Trophoblast cell (in vitro differentiated cells and primary cell): Measurements from ENCODE around the gene SLC66A2.

Experiments used
- DNase-seq, 2 donors: peaks; one replicate each; pipeline ENCODE4 v3.0.0-alpha.2; 2016
- H2AFZ ChIP-seq: 2 replicates; pipeline ENCODE4 v1.6.1; 2013; ENCODE audit warnings: low read length, moderate library complexity, mild to moderate bottlenecking; ENCODE audit not compliant: insufficient read depth, poor library complexity
- H2AK5ac ChIP-seq: 2 replicates; pipeline ENCODE4 v1.6.1; 2013; ENCODE audit warnings: mild to moderate bottlenecking, low read length
- H2BK120ac ChIP-seq: 2 replicates; pipeline ENCODE4 v1.6.1; 2013; ENCODE audit warnings: low read length, mild to moderate bottlenecking, moderate library complexity; ENCODE audit not compliant: insufficient read depth, poor library complexity
- H2BK12ac ChIP-seq: 2 replicates; pipeline ENCODE4 v1.6.1; 2013; ENCODE audit warnings: mild to moderate bottlenecking, low read length, moderate library complexity
- H2BK5ac ChIP-seq: 2 replicates; pipeline ENCODE4 v1.6.1; 2013; ENCODE audit warnings: low read length, low read depth, moderate library complexity, mild to moderate bottlenecking; ENCODE audit not compliant: poor library complexity
- H3K14ac ChIP-seq: 2 replicates; pipeline ENCODE4 v1.6.1; 2013; ENCODE audit warnings: mild to moderate bottlenecking, low read length
- H3K18ac ChIP-seq: 2 replicates; pipeline ENCODE4 v1.6.1; 2013; ENCODE audit warnings: mild to moderate bottlenecking, low read length
- H3K23ac ChIP-seq: 2 replicates; pipeline ENCODE4 v1.6.1; 2013; ENCODE audit warnings: low read length
- H3K27ac ChIP-seq: 2 replicates; pipeline ENCODE4 v1.5.1; 2013; ENCODE audit warnings: low read depth, mild to moderate bottlenecking, inconsistent platforms, low read length, moderate library complexity
- H3K27me3 ChIP-seq: 2 replicates; pipeline ENCODE4 v1.6.1; 2013; ENCODE audit warnings: inconsistent platforms, mild to moderate bottlenecking, low read length, moderate library complexity; ENCODE audit not compliant: insufficient read depth
- H3K36me3 ChIP-seq, 2 experiments: 1 replicate in 1 of 2; 2 replicates in 1 of 2; pipeline ENCODE4 v1.6.1; 2013; ENCODE audit warnings: low read length in 2 of 2, mild to moderate bottlenecking in 2 of 2, moderate library complexity in 1 of 2; ENCODE audit not compliant: insufficient read depth in 2 of 2, control insufficient read depth in 1 of 2
- H3K4ac ChIP-seq: 2 replicates; pipeline ENCODE4 v1.6.1; 2013; ENCODE audit warnings: low read depth, mild to moderate bottlenecking, low read length, moderate library complexity
- H3K4me1 ChIP-seq, 2 experiments: 1 replicate in 1 of 2; 2 replicates in 1 of 2; pipeline ENCODE4 v1.6.1; 2013; ENCODE audit warnings: low read length in 2 of 2, mild to moderate bottlenecking in 2 of 2, moderate library complexity in 1 of 2; ENCODE audit not compliant: insufficient read depth in 2 of 2, control insufficient read depth in 1 of 2
- H3K4me2 ChIP-seq: 2 replicates; pipeline ENCODE4 v1.6.1; 2013; ENCODE audit warnings: inconsistent platforms, mild to moderate bottlenecking, low read length, moderate library complexity
- H3K4me3 ChIP-seq: 2 replicates; pipeline ENCODE4 v1.5.1; 2013; ENCODE audit warnings: mild to moderate bottlenecking, low read depth, low read length, inconsistent platforms
- H3K79me1 ChIP-seq: one replicate; pipeline ENCODE4 v1.6.1; 2013; ENCODE audit warnings: low read length
- H3K79me2 ChIP-seq: 2 replicates; pipeline ENCODE4 v1.6.1; 2013; ENCODE audit warnings: low read length, mild to moderate bottlenecking; ENCODE audit not compliant: control insufficient read depth, insufficient read depth, poor library complexity
- H3K9ac ChIP-seq: 2 replicates; pipeline ENCODE4 v1.6.1; 2013; ENCODE audit warnings: mild to moderate bottlenecking, low read length
- H3K9me3 ChIP-seq: 2 replicates; pipeline ENCODE4 v1.6.1; 2013; ENCODE audit warnings: low read depth, mild to moderate bottlenecking, control low read depth, inconsistent platforms, low read length; ENCODE audit not compliant: insufficient read depth
- H4K12ac ChIP-seq: 2 replicates; pipeline ENCODE4 v1.6.1; 2013; ENCODE audit warnings: low read depth, mild to moderate bottlenecking, low read length, moderate library complexity
- H4K8ac ChIP-seq: 2 replicates; pipeline ENCODE4 v1.6.1; 2013; ENCODE audit warnings: low read depth, mild to moderate bottlenecking, low read length, moderate library complexity
- H4K91ac ChIP-seq: one replicate; pipeline ENCODE4 v1.6.1; 2013; ENCODE audit warnings: low read depth, mild to moderate bottlenecking, low read length, moderate library complexity
- WGBS: extraction: QIAGEN DNeasy Blood & Tissue Kit; methylation state at CpG from one replicate; pipeline ENCODE4 v1.1.7; 2013; ENCODE audit warnings: missing lambda C conversion rate; ENCODE audit not compliant: insufficient read length, insufficient coverage; ENCODE audit errors: extremely low coverage; 5-methylcytosine and 5-hydroxymethylcytosine counted together

The SLC66A2 gene

GRCh38 chr18:79935925-79936324 is 15.5 kb downstream of the SLC66A2 start:
- Histone ChIP-seq H3K23ac (no peak overlapping the region), H3K27me3 (no peaks in the 10 kb centered on the region), H3K4me1 (peaks cover 0 to 4% of the 10 kb centered on the region in 2 experiments), H3K14ac (no peak overlapping the region), H3K79me1 (no peaks in the 10 kb centered on the region), H3K36me3 (peaks cover 2 to 4% of the 10 kb centered on the region in 2 experiments), H3K4ac (no peak overlapping the region), H3K9me3 (peaks cover 2% of the 10 kb centered on the region), H2AFZ (no peak overlapping the region), H3K27ac (no peak overlapping the region), H2BK12ac (no peak overlapping the region), H2BK120ac (no peak overlapping the region), H3K9ac (no peak overlapping the region), H2BK5ac (no peak overlapping the region), H3K4me3 (no peak overlapping the region), H4K8ac (no peak overlapping the region), H4K12ac (no peak overlapping the region), H3K79me2 (no peaks in the 10 kb centered on the region), H2AK5ac (no peak overlapping the region), H4K91ac (no peak overlapping the region), H3K4me2 (no peak overlapping the region), H3K18ac (no peak overlapping the region)
- no CpG with 5 or more reads among the region's 6 CpGs for WGBS
- DNase-seq: no peak

DNA sequence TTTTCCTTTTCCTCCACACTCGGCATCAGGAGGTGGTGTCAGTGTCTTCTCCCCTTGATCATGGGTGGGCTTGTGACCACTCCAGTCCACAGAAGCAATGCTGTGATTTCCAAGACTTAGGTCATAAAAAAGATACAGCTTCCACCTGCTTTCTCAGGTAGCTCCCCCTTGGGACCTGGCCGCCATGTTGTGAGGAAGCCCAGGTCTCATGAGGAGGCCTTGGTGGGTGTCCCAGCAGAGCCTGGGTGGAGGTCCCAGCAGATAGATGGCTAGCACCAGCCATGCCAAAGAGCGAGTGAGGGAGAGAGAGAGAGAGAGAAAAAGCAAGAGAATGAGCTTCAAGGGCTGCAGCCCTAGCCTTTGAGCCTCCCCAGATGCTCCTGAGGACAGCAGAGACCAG is 16.0 kb downstream of the SLC66A2 start:
- H3K23ac ChIP-seq: no peak overlapping the region
- H4K12ac ChIP-seq: no peak overlapping the region
- H3K36me3 ChIP-seq: peaks cover 2 to 4% of the 10 kb centered on the region in 2 experiments
- no peak overlapping the region for H2BK120ac ChIP-seq
- no peak overlapping the region for H2AK5ac ChIP-seq
- DNase-seq: no peak
- no peak overlapping the region for H3K4ac ChIP-seq
- H3K27me3 ChIP-seq: no peaks in the 10 kb centered on the region
- no peak overlapping the region for H2AFZ ChIP-seq
- peaks cover 0 to 4% of the 10 kb centered on the region in 2 experiments for H3K4me1 ChIP-seq
- no peak overlapping the region for H4K8ac ChIP-seq
- H3K18ac ChIP-seq: no peak overlapping the region
- no peak overlapping the region for H2BK5ac ChIP-seq
- no peak overlapping the region for H2BK12ac ChIP-seq
- no peak overlapping the region for H3K14ac ChIP-seq
- no peak overlapping the region for H4K91ac ChIP-seq
- WGBS: no CpG with 5 or more reads among the region's 3 CpGs
- no peak overlapping the region for H3K4me3 ChIP-seq
- no peaks in the 10 kb centered on the region for H3K79me2 ChIP-seq
- no peak overlapping the region for H3K27ac ChIP-seq
- no peak overlapping the region for H3K4me2 ChIP-seq
- H3K79me1 ChIP-seq: no peaks in the 10 kb centered on the region
- no peak overlapping the region for H3K9ac ChIP-seq
- H3K9me3 ChIP-seq: peaks cover 2% of the 10 kb centered on the region

DNA sequence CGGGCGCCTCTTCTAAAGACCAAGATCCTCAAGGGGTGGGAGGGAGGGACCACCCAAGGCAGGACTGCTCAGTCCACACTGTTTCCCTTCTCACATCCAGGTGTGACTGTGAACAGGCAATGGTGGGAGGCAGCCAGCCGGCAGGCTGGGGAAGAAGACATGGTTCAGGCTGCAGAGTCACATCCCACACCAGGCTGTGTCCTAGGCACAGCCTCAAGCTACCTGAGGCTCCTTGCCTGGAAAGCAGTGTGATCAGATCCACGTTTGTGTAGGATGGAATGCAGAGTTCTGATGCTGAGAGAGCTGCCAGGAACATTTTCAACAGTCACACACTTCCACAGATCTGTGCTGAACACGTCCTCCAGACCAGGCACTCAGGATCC is 16.4 kb downstream of the SLC66A2 start:
- no peak overlapping the region for H2BK12ac ChIP-seq
- H3K18ac ChIP-seq: no peak overlapping the region
- no peak overlapping the region for H2AK5ac ChIP-seq
- H2AFZ ChIP-seq: no peak overlapping the region
- peaks cover 2 to 4% of the 10 kb centered on the region in 2 experiments for H3K36me3 ChIP-seq
- H2BK5ac ChIP-seq: no peak overlapping the region
- H3K79me2 ChIP-seq: no peaks in the 10 kb centered on the region
- peaks cover 0 to 4% of the 10 kb centered on the region in 2 experiments for H3K4me1 ChIP-seq
- no peak overlapping the region for H3K9ac ChIP-seq
- no CpG with 5 or more reads among the region's 5 CpGs for WGBS
- H3K79me1 ChIP-seq: no peaks in the 10 kb centered on the region
- no peak overlapping the region for H4K8ac ChIP-seq
- no peak overlapping the region for H2BK120ac ChIP-seq
- H3K23ac ChIP-seq: no peak overlapping the region
- no peak overlapping the region for H3K14ac ChIP-seq
- H3K27ac ChIP-seq: no peak overlapping the region
- H3K4ac ChIP-seq: no peak overlapping the region
- peaks cover 2% of the 10 kb centered on the region for H3K9me3 ChIP-seq
- no peaks in the 10 kb centered on the region for H3K27me3 ChIP-seq
- H4K12ac ChIP-seq: no peak overlapping the region
- no peak overlapping the region for H4K91ac ChIP-seq
- no peak overlapping the region for H3K4me2 ChIP-seq
- H3K4me3 ChIP-seq: no peak overlapping the region
- no peak for DNase-seq

GRCh38 chr18:79934311-79935097 is 16.9 kb downstream of the SLC66A2 start:
- Histone ChIP-seq H2BK5ac (no peak overlapping the region), H3K79me2 (no peaks in the 10 kb centered on the region), H3K14ac (no peak overlapping the region), H3K23ac (no peak overlapping the region), H2AK5ac (no peak overlapping the region), H3K4me3 (peak overlapping the region; percentile 53), H3K79me1 (no peaks in the 10 kb centered on the region), H2BK120ac (no peak overlapping the region), H3K27ac (no peak overlapping the region), H3K18ac (no peak overlapping the region), H3K27me3 (no peaks in the 10 kb centered on the region), H2BK12ac (no peak overlapping the region), H3K4ac (no peak overlapping the region), H3K9me3 (peaks cover 2% of the 10 kb centered on the region), H3K4me1 (peaks cover 0 to 4% of the 10 kb centered on the region in 2 experiments), H4K8ac (no peak overlapping the region), H3K4me2 (no peak overlapping the region), H3K36me3 (peaks cover 2 to 4% of the 10 kb centered on the region in 2 experiments), H4K12ac (no peak overlapping the region), H2AFZ (no peak overlapping the region), H4K91ac (no peak overlapping the region), H3K9ac (no peak overlapping the region)
- no peak for DNase-seq
- WGBS: no CpG with 5 or more reads among the region's 8 CpGs
